Activated CD4-positive, alpha-beta T cell treated with anti-CD3 and anti-CD28 coated beads for 24 hours (primary cell): ENCODE data around the gene PMM1.
"Not testable (repeated sequence)": the region's sequence is repeated elsewhere in the genome, so short reads cannot be mapped to it uniquely, and the experiment has no call there.

Source experiments
- DNase-seq, 2 donors: peaks; one replicate each; pipeline ENCODE4 v3.0.0-alpha.2; 2020; ENCODE audit warnings: low read depth in 2 of 2

PMM1 gene

DNA sequence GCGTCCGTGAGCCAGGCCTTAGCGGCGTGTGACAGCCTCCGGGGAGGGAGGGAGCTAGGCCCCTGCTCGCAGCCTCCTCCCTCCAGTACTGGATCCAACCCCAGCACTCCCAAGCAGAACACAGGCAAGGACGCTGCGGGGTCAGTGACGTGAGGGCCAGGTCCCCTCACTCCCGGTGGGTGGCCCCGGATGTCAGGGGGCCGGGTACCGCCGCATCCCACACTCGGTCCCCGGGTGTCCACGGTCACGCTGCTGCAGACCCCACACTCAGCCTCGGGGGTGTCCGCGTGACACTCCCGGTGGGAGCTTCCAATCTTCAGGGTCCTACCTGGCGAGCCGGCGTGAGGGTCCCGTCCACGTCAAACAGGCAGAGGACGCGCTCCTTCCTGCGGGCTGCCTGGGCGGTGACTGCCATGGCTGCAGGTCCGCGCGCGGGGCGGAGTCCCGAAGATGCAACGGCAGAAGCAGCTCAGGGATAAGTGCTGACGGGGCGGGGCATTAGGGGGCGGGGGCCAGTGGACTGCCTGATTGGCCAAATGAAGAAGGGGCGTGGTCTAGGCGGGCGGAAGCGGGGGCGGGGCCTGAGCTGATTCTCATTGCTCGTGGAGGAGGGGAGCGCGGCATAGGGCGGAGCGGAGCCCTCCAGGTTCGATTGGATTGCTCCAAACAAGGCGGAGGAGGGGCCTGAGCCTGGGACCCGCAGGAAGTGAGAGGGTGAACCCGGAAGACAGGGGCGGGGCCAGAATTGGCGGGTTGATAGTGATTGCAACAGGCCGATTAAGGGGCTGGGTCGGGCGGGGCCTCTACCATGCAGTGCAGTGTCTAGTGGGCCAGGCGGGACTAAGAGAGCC, at the start of gene PMM1:
PMM1 (minus strand) TSS at position 450 of the 851 bp plus-strand sequence; CDS start at position 415, 35 bp downstream.
- peak; percentile 100 for DNase-seq

DNA sequence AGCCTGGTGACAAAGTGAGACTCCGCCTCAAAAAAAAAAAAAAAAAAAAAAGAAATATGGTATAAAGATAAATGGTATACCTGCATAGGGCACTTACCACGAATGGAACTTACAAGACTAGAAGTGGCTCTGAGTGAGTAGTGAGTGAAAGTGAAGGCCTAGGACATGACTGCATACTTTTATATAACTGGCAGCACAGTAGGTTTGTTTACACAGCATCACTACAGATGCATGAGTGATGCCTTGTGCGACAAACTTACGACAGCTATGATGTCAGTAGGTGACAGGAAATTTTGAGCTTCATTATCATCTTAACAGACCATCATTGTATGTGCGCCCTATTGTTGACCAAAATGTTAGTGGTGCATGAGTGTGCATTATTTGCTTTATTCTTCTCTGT, 49.1 kb upstream of the PMM1 start:
- DNase-seq, result no peak

DNA sequence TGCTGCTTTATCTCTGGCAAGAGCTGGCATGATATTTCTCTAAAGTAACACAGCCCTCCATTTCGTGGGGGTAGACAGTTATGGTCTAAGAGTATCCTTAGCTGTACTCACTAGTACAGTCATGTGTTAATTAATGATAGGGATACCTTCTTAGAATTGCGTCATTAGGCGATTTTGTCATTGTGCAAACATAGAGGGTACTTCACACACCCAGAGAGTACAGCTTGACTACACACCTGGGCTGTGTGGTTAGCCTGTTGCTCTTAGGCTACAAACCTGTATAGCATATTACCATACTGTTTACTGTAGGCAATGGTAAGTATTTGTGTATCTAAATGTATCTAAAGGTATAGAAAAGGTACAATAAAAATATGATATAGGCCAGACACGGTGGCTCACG, 48.5 kb upstream of the PMM1 start:
- no peak for DNase-seq

DNA sequence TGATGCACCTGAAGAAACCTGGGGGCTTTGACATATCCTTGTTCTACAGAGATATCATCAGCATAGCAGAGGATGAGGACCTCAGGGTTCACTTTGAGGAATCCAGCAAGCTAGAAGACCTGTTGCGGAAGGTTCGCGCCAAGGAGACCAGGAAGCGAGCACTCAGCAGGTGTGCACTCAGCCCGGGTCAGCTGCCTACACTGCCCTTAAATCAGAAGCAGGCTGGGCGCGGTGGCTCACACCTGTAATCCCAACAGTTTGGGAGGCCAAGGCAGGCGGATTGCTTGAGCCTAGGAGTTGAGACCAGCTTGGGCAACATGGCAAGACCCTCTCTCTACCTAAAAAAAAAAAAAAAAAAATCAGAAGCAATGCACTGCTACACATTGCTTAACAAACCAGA, 48.0 kb upstream of the PMM1 start:
- not testable (repeated sequence) for DNase-seq

DNA sequence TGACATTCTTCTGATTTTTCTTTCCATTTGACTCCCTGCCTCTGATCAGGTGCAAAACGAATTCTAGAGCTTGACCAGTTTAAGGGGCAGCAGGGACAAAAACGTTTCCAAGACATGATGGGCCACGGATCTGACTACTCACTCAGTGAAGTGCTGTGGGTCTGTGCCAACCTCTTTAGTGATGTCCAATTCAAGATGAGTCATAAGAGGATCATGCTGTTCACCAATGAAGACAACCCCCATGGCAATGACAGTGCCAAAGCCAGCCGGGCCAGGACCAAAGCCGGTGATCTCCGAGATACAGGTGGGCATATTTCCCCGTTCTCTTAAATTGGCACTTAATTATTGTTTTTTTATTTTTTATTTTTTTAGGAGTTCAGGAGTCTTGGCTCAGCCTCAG, 46.8 kb upstream of the PMM1 start:
- no peak for DNase-seq

DNA sequence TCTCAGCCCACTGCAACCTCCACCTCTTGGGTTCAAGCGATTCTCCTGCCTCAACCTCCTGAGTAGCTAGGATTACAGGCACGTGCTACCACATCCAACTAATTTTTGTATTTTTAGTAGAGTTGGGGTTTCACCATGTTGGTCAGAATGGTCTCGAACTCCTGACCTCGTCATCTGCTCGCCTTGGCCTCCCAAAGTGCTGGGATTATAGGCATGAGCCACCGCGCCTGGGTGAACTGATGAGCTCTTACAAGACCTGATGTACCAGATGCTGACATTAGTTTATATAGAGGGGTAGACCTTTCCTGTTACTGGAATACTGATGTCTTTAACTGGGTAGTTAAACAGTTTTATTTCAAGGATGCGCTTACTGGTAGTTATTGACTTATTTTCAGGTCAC, 45.0 kb upstream of the PMM1 start:
- not testable (repeated sequence) for DNase-seq

DNA sequence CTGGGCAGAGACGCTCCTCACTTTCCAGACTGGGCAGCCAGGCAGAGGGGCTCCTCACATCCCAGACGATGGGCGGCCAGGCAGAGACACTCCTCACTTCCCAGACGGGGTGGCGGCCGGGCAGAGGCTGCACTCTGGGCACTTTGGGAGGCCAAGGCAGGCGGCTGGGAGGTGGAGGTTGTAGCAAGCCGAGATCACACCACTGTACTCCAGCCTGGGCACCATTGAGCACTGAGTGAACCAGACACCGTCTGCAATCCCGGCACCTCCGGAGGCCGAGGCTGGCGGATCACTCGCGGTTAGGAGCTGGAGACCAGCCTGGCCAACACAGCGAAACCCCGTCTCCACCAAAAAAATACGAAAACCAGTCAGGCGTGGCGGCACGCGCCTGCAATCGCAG, 42.0 kb upstream of the PMM1 start:
- not testable (repeated sequence) for DNase-seq

DNA sequence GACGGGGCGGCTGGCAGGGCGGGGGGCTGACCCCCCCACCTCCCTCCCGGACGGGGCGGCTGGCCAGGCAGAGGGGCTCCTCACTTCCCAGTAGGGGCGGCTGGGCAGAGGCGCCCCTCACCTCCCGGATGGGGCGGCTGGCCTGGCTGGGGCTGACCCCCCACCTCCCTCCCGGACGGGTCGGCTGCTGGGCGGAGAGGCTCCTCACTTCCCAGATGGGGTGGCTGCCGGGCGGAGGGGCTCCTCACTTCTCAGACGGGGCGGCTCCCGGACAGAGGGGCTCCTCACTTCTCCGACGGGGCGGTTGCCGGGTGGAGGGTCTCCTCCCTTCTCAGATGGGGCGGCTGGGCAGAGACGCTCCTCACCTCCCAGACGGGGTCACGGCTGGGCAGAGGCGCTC, 41.5 kb upstream of the PMM1 start:
- DNase-seq, result not testable (repeated sequence)

DNA sequence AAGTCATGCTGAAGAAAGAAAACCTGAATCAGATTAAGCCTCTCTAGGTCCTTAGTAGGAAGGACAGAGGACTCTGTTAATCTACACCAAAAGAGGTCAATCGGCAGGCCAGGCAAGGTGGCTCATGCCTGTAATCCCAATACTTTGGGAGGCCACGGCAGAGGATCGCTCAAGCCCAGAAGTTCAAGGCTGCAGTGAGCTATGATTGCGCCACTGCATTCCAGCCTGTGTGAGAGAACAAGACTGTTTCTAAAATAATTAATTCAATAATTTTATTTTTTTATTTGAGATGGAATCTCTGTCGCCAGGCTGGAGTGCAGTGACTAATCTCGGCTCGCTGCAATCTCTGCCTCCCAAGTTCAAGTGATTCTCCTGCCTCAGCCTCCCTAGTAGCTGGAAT, 35.9 kb upstream of the PMM1 start:
- DNase-seq, result no peak

DNA sequence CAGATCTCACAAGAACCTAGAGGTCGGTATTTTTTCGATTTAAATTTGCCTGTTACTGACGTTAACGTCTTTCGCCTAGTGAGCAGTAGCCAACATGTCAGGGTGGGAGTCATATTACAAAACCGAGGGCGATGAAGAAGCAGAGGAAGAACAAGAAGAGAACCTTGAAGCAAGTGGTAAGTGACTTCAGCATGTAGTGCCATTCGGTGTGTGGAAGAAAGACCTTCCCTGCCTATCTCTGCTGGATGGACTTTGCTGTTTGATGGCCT, 32.2 kb upstream of the PMM1 start:
- no peak for DNase-seq

DNA sequence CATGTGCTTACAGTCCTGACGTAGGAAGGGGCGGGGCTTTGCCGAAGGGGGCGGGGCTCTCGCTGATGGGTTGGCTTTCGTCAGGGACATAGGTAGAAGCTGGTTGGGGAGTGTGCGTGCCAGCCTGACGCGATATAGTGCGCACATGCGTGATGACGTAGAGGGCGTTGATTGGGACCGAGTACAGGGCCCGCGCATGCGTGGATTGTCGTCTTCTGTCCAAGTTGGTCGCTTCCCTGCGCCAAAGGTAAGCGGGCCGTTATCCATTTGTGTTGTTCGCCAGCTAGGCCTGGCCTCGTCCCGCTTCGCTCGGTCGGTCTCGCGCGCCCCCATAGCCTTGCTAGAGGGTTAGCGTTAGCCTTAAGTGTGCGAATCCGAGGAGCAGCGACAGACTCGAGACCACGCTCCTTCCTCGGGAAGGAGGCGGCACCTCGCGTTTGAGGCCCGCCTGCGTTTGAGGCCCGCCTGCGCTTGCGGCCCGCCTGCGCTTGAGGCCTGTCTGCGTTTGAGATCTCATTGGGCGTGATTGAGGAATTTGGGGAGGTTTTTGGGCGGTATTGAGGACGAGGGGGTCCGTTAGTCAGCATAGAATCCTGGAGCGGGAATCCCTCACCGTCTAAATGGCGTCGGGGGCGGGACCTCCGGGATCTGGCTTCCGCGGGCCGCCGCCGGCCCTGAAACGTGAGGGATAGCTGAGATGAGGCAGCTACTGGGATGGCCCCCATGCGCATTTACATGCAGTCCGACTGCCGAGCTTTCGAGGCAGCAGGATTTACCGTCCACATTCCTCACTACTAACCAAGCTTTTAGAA, 31.7 kb upstream of the PMM1 start, which contains the start of gene XRCC6:
XRCC6 (plus strand) TSS at position 197 of the 812 bp plus-strand sequence. CDS start 710 bp downstream, outside the sequence.
- peak; percentile 100 for DNase-seq

DNA sequence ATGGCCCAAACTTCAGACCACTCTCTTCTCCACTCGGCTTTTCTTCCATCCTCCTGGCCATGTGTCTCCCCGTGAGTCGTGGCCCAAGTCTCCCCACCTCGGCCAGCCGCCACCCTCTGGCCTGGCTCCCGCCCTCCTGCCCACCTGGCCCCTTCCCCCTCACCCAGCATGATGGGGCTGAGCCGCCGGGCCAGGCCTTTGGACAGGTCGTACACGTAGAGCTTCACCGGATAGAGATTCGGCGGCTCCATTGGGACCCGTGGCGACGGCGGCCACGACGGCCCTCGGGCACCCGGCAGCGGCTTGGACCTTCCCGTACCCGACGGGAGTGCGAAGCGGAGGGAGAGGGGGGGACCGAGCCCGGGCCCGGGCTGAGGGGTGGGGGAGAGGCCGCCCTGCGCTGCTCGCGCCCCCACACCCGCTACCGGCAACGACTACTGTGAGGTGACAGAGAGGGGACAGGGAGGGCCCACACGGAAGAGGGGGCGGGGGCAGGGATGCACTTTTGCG, 31.0 kb upstream of the PMM1 start, which contains the start of gene DESI1:
DESI1 (minus strand) TSS at position 455 of the 510 bp plus-strand sequence; CDS start at position 251, 204 bp downstream.
- no peak for DNase-seq

DNA sequence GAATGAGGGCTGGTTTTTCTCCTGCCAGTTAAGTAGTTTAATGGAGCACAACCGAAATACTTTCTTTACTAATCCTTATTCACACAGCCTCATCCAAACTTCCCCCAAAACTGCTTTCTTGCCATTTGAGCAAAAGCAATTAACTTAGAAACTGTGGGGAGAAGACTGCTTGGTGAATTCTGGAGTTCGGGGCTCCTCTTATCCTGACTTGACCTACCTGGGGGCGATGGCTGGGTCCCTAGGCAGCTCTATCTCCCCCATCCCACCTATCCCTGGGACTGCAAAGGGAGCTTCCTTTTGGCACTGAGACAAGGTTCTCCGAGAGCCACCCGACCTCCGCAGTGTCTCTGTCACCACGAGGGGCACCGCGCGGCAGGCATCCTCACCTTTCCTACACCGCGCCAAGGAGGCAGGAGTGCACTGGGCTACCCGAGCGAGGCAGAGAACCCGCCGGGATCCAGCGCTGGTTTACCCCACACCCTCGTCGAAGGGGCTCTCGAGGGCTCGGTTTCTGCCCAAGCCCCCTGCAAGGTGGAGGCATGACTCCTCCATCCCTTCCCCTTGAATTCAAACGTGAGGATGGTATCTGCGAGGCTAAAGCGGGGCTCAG, 30.4 kb upstream of the PMM1 start:
- peak in 1 of 2 donors; percentile 25 for DNase-seq

DNA sequence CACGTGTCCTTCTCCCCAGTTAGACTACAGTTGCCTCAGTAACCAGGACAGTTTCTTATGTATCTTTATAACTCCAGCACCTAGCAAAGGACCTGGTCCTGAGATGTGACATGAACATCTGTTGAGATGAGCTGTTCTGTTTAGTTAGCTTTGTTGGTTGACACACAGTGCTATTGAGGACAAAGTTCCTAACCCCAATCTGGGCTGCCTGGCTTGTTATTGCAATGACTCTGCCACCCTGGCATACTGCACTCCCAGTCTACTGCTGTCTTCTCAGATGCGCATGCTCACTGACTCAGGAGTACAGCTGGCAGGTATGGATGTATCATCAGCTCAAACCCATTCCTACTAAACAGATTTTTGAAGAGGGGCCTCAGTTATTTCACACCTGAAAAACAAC, 23.8 kb upstream of the PMM1 start:
- DNase-seq, result no peak

DNA sequence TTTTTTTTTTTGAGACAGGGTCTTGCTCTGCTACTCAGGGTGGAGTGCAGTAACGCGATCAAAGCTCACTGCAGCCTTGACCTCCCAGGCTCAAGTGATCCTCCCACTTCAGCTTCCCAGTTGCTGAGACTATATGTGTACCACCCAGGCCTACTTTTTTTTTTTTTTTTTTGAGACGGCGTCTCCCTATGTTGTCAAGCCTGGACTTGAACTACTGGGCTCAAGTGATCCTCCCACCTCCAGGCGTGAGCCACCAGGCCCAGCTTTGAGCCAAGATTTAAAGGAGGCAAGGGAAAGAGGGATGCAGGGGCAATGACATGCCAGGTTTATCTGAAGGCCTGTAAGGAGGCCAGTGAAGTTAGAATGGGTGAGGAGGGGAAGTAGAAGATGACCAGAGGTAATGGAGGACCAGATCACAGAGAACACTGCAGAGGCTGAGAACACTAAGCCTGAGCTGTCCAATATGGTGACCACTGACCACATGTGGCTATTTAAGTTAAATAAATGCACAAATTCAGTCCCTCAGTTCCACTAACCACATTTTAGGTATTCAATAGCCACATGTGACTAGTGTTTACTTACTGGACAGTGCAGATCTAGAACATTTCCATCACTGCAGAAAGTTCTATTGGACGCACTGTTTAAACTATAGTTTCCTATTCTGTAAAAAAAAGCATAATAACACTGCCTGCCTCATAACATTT, 23.1 kb upstream of the PMM1 start:
- DNase-seq, result no peak

DNA sequence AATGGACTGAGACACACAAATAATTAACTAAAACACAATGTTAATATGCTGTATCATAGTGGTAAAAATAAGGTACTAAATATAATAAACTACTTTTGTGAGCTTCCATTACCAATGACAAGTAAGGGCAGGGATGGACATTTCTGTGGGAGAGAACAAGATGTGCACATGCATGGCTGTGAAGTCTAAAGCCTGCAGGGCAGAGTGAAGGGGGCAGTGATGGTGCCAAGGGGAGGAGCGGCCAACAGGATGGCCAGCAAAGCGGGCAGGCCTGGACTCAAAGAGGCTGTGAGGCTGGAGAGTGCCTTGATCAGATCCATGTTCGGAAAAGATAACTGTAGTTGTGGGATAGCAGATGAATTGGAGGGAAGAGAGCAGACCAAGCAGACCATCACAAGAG, 18.7 kb upstream of the PMM1 start:
- DNase-seq, result no peak

DNA sequence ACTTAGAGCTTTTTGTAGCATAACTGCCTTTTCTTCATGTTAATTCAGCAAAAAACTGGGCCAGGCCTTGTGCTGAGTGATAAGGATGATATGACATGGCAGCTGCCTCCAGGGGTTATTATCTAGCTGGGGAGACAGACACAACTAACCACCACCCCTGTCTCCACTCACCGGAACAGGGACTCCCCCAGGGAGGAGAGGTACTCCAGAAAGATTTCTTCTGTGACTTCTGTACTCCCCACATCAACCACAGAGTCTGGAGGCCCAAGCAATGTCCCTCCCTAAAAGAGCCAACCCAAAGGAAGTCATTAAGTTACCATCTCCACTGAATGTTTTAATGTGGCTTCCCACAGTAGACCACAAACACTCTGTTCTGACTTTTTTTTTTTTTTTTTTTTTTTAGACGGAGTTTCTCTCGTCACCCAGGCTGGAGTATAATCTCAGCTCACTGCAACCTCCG, 14.3 kb upstream of the PMM1 start:
- peak in 1 of 2 donors; percentile 29 for DNase-seq

DNA sequence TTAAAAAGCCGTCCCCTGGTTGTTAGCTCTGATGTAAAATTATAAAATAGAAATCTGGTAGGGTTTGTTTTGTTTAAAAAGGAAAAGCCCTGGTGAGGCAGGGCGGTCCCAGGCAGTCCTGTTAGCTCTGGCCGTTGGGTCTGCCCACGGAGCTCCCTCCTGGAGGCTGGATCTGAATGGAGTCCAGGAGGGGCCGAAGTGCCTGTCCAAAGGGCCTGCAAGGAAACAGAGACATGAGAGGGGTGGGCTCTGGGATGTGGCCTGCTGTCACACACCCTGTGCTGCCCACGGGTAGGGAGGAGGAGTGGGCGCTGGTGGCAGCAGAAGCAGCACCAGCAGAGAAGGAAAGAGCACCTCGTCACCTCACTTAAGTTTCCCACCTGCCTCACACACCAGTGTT, 11.3 kb upstream of the PMM1 start:
- no peak for DNase-seq

DNA sequence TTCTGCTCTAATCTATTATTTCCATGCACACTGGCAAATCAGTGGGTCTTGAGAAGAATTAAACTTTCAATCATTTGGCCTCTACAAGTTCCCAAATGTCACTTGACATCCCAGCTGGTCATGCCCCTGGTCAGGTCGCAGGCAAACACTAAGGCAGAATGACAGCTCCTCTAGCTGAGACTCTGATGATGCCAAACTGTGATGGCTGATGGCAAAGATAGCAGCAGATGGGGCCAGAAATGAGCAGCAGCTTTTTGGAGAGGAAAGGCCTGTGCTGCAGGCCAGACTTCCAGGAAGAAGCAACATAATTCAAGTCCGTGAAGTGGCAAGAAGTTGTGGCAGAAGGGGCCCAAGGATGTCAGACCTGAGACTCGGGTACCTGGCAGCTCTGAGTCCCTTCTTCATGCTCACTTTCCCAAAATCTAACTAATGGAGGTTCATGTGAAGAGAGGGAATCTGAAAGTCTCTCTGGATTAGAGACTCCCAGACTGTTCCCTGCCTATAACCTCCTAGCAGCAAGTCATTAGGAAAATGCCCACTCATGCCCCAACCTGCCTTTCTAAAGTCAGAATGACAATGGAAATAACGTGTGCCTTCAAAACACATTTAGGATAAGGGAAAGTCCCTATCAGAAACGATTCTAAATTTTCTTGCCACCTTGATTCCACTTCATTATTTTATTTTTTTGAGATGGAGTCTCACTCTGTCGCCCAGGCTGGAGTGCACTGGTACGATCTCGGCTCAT, 9.4 kb upstream of the PMM1 start:
- DNase-seq, result no peak

DNA sequence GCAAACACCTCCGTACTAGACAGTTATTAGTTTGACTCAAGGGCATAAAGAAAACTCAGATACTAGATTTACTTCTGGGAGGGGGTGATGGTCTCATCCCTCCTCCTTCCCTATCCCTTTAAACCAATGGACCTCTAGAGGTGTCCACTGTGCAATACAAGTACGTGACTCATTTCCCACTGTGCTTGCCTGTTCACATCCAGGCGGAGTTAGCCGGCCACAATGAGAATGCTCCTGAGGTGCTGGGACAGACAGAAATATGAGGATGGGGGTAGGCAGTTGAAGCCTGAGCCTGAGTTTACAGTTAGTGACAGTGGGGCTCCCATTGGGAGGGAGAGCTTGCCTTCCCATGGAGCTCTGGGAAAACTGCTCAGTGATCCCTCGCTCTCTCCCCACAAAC, 8.4 kb upstream of the PMM1 start:
- no peak for DNase-seq

DNA sequence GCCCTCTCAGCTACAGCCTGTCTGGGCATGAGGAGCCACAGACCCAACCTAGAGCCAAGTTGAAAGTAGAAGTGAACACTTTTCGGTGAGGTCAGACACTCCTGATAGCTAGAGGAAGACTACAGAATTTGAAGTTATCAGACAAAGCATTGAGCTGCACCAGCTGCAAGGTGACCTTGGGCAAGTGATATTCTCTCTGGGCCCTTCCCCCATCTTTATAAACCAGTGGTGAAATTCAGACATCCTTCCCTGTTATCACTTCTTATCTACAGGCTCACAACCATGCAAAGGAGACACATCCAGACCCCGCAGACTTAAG, 8.0 kb upstream of the PMM1 start:
- no peak for DNase-seq
